Endothelial cell of umbilical vein (primary cell): ENCODE data around the gene TRAF7.

Experiments
- CTCF ChIP-seq, 2 donors: IDR thresholded peaks; 1 replicate in 1 of 2; 2 replicates in 1 of 2; pipeline ENCODE4 v1.5.1; 2011; ENCODE audit warnings: low read length in 2 of 2, mild to moderate bottlenecking in 2 of 2, moderate library complexity in 2 of 2, control low read depth in 1 of 2, inconsistent platforms in 1 of 2, low read depth in 1 of 2; ENCODE audit not compliant: insufficient read depth in 1 of 2; ENCODE audit errors: extremely low read depth in 1 of 2
- EZH2 ChIP-seq: IDR thresholded peaks from 2 replicates; pipeline ENCODE4 v1.6.1; 2012; ENCODE audit warnings: borderline replicate concordance, low read depth, mild to moderate bottlenecking, moderate library complexity, low read length, inconsistent platforms; ENCODE audit not compliant: severe bottlenecking
- FOS ChIP-seq: IDR thresholded peaks from 2 replicates; pipeline ENCODE4 v1.6.1; 2011; ENCODE audit warnings: mild to moderate bottlenecking, low read length, moderate library complexity, borderline replicate concordance; ENCODE audit not compliant: insufficient read depth
- GATA2 ChIP-seq: IDR thresholded peaks from 2 replicates; pipeline ENCODE4 v1.7.0; 2011; ENCODE audit warnings: low read depth, mild to moderate bottlenecking, moderate library complexity, mixed read lengths, low read length; ENCODE audit not compliant: insufficient read length, insufficient read depth
- JUN ChIP-seq: IDR thresholded peaks from 2 replicates; pipeline ENCODE4 v1.6.1; 2011; ENCODE audit warnings: borderline replicate concordance, low read depth; ENCODE audit not compliant: insufficient read length, insufficient read depth
- MAX ChIP-seq: IDR thresholded peaks from 2 replicates; pipeline ENCODE4 v1.6.1; 2011; ENCODE audit not compliant: insufficient read depth, insufficient read length
- MYC ChIP-seq: IDR thresholded peaks from one replicate; pipeline ENCODE4 v1.6.1; 2011; ENCODE audit warnings: mild to moderate bottlenecking, low read depth, low read length
- POLR2A ChIP-seq: IDR thresholded peaks from 2 replicates; pipeline ENCODE4 v1.6.1; 2012; ENCODE audit warnings: low read depth, mild to moderate bottlenecking, control low read depth, low read length
- POLR2AphosphoS5 ChIP-seq: IDR thresholded peaks from 2 replicates; pipeline ENCODE4 v1.6.1; 2012; ENCODE audit warnings: low read depth, mild to moderate bottlenecking, control low read depth, low read length, moderate library complexity; ENCODE audit not compliant: insufficient read depth

- TF ChIP-seq POLR2AphosphoS5 (peak; percentile 100), CTCF (IDR thresholded peaks at IDR 0.05; ENCODE audit: extremely low read depth in 1 of 2, insufficient read depth in 1 of 2, low read depth in 1 of 2, low read length in 2 of 2) (no peak), EZH2 (no peak), POLR2A (peak; percentile 100), MAX (peak; percentile 52), MYC (peak; percentile 88), JUN (no peak), FOS (no peak), GATA2 (no peak)
These were observed at the start of gene TRAF7 for GRCh38 chr16:2155091-2155950.
